Caco-2 (cell line): ENCODE measurements around the gene SLC35D2. TPM values are rescaled to one million over a fixed set of nuclear protein-coding genes. Genes with fewer than 3 reads are reported as not detected.
"Not testable (repeated sequence)": the region's sequence is repeated elsewhere in the genome, so short reads cannot be mapped to it uniquely, and the experiment has no call there.

Source experiments
- BruUV-seq: library from RNA; stranded (reverse); fragments of 400-500 nt; replicated peaks from 2 replicates; lab custom pipeline; 2021; lab: Mats Ljungman, UMichigan
- CTCF ChIA-PET: fragments of 300-600 bp; sonication (Branson Sonifier 250); formaldehyde crosslinking; loops from one replicate; lab custom pipeline; 2022; ENCODE audit warnings: antibody characterized with exemption; lab: Charles Lee
- POLR2A ChIA-PET: fragments of 300-600 bp; sonication (Branson Sonifier 250); formaldehyde crosslinking; loops from one replicate; lab custom pipeline; 2022; ENCODE audit warnings: antibody characterized with exemption; lab: Charles Lee
- DNase-seq, 2 experiments: peaks; one replicate each; pipeline versions ENCODE4 v3.0.0 to v3.0.0-alpha.2; 2020 to 2022
- H3K27me3 ChIP-seq: replicated peaks from 2 replicates; pipeline ENCODE4 v1.6.0; 2011; ENCODE audit warnings: low read length; ENCODE audit not compliant: control insufficient read depth, insufficient read depth
- H3K36me3 ChIP-seq: 2 replicates; pipeline ENCODE4 v1.5.1; 2011; ENCODE audit warnings: low read length; ENCODE audit not compliant: control insufficient read depth, insufficient read depth
- H3K4me1 ChIP-seq: fragments of 250-450 bp; sonication (Bioruptor Pico); 2 replicates; pipeline ENCODE4 v1.5.1; 2020; ENCODE audit warnings: mild to moderate bottlenecking
- H3K4me3 ChIP-seq: 2 replicates; pipeline ENCODE4 v1.5.1; 2011; ENCODE audit warnings: low read depth, mild to moderate bottlenecking, control low read depth, low read length
- H3K9me3 ChIP-seq: fragments of 250-450 bp; sonication (Bioruptor Pico); 2 replicates; pipeline ENCODE4 v1.5.1; 2020; ENCODE audit warnings: mild to moderate bottlenecking, moderate library complexity
- H3K27ac Mint-ChIP-seq: one replicate; pipeline ENCODE4 v1.8.0; 2022; ENCODE audit warnings: mixed read lengths; ENCODE audit not compliant: unreplicated experiment
- H3K27me3 Mint-ChIP-seq: one replicate; pipeline ENCODE4 v1.8.0; 2022; ENCODE audit warnings: mixed read lengths; ENCODE audit not compliant: insufficient read depth, unreplicated experiment
- H3K36me3 Mint-ChIP-seq: one replicate; pipeline ENCODE4 v1.8.0; 2022; ENCODE audit warnings: mild to moderate bottlenecking, mixed read lengths; ENCODE audit not compliant: insufficient read depth, unreplicated experiment
- H3K4me1 Mint-ChIP-seq: one replicate; pipeline ENCODE4 v1.8.0; 2022; ENCODE audit warnings: low read depth, mixed read lengths; ENCODE audit not compliant: unreplicated experiment
- H3K4me3 Mint-ChIP-seq: one replicate; pipeline ENCODE4 v1.8.0; 2022; ENCODE audit warnings: mild to moderate bottlenecking, moderate library complexity, mixed read lengths; ENCODE audit not compliant: unreplicated experiment
- H3K9me3 Mint-ChIP-seq: one replicate; pipeline ENCODE4 v1.8.0; 2022; ENCODE audit warnings: mixed read lengths; ENCODE audit not compliant: unreplicated experiment
- intact Hi-C: fragments of 100-400 bp; cut with micrococcal nuclease; formaldehyde crosslinking; loops from one replicate; pipeline ENCODE4 v1.10.0; 2022; ENCODE audit not compliant: unreplicated experiment
- total RNA-seq: library from RNA; stranded (reverse); gene quantifications from 2 replicates; pipeline ENCODE4 v1.2.3, GENCODE V29; 2022
- TF ChIP-seq, protein P1 (sequence below), 2 experiments: fragments of 200-600 bp in 1 of 2; IDR thresholded peaks; 1 replicate in 1 of 2; 2 replicates in 1 of 2; pipeline versions ENCODE4 v1.5.1 to v1.8.0; 2011 to 2022; ENCODE audit warnings: antibody characterized with exemption in 1 of 2, control low read depth in 1 of 2, inconsistent platforms in 1 of 2, low read depth in 1 of 2, low read length in 1 of 2, mild to moderate bottlenecking in 1 of 2, moderate library complexity in 1 of 2; ENCODE audit not compliant: insufficient read depth in 1 of 2, severe bottlenecking in 1 of 2, unreplicated experiment in 1 of 2

SLC35D2 gene
- total RNA-seq, 1 experiment from 2014 or later: 81.0 TPM

DNA sequence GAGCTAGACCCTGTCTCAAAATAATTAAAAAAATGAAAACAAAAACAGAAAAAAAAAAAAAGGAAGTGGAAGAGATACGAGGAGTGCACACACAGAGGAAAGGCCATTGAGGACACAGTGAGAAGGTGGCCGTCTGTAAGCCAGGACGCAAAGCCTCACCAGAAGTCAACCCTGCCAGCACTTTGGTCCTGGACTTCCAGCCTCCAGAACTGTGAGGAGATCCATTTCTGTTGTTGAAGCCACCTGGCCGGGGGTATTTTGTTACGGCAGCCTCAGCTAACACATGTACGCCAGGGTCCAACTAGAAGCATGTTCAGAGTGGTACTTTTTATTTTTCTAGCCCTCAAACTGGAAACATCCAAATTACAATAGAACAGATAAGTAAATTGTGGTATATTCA, 21.8 kb downstream of the SLC35D2 start:
- Histone ChIP-seq H3K27me3 (no peaks in the 10 kb centered on the region), H3K4me3 (no peak overlapping the region), H3K9me3 (no peaks in the 10 kb centered on the region), H3K36me3 (no peaks in the 10 kb centered on the region; the same call in 1 of the 2 replicates), H3K4me1 (0 out of 2 replicates have a peak, but pooled peaks cover 5% of the 10 kb centered on the region)
- peaks cover 76% of the 10 kb centered on the region for H3K36me3 Mint-ChIP-seq
- no peak overlapping the region for H3K27ac Mint-ChIP-seq
- intact Hi-C loops: no loop called here
- CTCF ChIA-PET: no interaction called here
- no peaks in the 10 kb centered on the region for H3K9me3 Mint-ChIP-seq
- no TSS peak for BruUV-seq
- POLR2A ChIA-PET: no interaction called here
- no peaks in the 10 kb centered on the region for H3K4me1 Mint-ChIP-seq
- no peaks in the 10 kb centered on the region for H3K27me3 Mint-ChIP-seq
- DNase-seq: no peak
- no peak overlapping the region for H3K4me3 Mint-ChIP-seq
- TF ChIP-seq, protein P1, sequence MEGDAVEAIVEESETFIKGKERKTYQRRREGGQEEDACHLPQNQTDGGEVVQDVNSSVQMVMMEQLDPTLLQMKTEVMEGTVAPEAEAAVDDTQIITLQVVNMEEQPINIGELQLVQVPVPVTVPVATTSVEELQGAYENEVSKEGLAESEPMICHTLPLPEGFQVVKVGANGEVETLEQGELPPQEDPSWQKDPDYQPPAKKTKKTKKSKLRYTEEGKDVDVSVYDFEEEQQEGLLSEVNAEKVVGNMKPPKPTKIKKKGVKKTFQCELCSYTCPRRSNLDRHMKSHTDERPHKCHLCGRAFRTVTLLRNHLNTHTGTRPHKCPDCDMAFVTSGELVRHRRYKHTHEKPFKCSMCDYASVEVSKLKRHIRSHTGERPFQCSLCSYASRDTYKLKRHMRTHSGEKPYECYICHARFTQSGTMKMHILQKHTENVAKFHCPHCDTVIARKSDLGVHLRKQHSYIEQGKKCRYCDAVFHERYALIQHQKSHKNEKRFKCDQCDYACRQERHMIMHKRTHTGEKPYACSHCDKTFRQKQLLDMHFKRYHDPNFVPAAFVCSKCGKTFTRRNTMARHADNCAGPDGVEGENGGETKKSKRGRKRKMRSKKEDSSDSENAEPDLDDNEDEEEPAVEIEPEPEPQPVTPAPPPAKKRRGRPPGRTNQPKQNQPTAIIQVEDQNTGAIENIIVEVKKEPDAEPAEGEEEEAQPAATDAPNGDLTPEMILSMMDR (IDR thresholded peaks at IDR 0.05; ENCODE audit: insufficient read depth in 1 of 2, low read depth in 1 of 2, low read length in 1 of 2, severe bottlenecking in 1 of 2, unreplicated experiment in 1 of 2): no peak

DNA sequence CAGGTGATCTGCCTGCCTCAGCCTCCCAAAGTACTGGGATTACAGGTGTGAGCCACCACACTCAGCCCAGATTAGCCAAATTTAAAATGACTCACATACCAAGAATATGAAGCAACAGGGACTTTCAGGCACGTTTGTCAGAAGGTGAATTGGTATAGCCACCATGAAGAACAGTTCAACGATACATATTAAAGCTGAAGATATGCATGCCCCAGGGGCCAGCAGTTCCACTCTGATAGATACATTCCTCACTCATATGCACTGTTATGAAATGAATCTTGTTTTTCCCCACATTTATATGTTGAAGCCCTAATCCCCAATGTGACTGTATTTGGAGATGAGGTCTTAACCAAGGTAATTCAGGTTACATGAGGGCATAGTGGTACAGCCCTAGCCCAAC, 22.5 kb downstream of the SLC35D2 start:
- CTCF ChIA-PET: no interaction called here
- no TSS peak for BruUV-seq
- intact Hi-C loops: no loop called here
- H3K9me3 Mint-ChIP-seq: no peaks in the 10 kb centered on the region
- H3K36me3 Mint-ChIP-seq: peaks cover 82% of the 10 kb centered on the region
- no peak for DNase-seq
- Histone ChIP-seq H3K4me3 (no peak overlapping the region), H3K36me3 (peaks cover 1% of the 10 kb centered on the region; the same call in 1 of the 2 replicates), H3K4me1 (no peaks in the 10 kb centered on the region), H3K27me3 (no peaks in the 10 kb centered on the region), H3K9me3 (no peaks in the 10 kb centered on the region)
- H3K27ac Mint-ChIP-seq: no peak overlapping the region
- POLR2A ChIA-PET: no interaction called here
- H3K27me3 Mint-ChIP-seq: no peaks in the 10 kb centered on the region
- TF ChIP-seq, protein P1 (IDR thresholded peaks at IDR 0.05; ENCODE audit: insufficient read depth in 1 of 2, low read depth in 1 of 2, low read length in 1 of 2, severe bottlenecking in 1 of 2, unreplicated experiment in 1 of 2): no peak
- H3K4me3 Mint-ChIP-seq: no peak overlapping the region
- H3K4me1 Mint-ChIP-seq: no peaks in the 10 kb centered on the region

DNA sequence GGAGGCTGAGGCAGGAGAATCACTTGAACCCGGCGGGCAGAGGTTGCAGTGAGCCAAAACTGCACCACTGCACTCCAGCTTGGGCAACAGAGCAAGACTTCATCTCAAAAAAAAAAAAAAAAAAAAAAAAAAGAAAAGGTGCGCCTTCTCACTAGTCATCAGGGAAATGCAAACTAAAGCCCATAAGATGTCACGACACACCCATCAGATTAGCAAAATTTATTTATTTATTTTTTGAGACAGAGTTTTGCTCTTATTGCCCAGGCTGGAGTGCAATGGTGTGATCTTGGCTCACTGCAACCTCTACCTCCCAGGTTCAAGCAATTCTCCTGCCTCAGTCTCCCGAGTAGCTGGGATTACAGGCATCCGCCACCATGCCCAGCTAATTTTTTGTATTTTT, 23.0 kb downstream of the SLC35D2 start:
- BruUV-seq, H3K4me1 Mint-ChIP-seq, DNase-seq, H3K27ac Mint-ChIP-seq, H3K4me1 ChIP-seq, H3K36me3 ChIP-seq, H3K9me3 ChIP-seq, H3K27me3 ChIP-seq, intact Hi-C loops, H3K4me3 Mint-ChIP-seq, H3K27me3 Mint-ChIP-seq, CTCF ChIA-PET, H3K9me3 Mint-ChIP-seq, POLR2A ChIA-PET, H3K4me3 ChIP-seq: not testable (repeated sequence)
- peaks cover 86% of the 10 kb centered on the region for H3K36me3 Mint-ChIP-seq

DNA sequence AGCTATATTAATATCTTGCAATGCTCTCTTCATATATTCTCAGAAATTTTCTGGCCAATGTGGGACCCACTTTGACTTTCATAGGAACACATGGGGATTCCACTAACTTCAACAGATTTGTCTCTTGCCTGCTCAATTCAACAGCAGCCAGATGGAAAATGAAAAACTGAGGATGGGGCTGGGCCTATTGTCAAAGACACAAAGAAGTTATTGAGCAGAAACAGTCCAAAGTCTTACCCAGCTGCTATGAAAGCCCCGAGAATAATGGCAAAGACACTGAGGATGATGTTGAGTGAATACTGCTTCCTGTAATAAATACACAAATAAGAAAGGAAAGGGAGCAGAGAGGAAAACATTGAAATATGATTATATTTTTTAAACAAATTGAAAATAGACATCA, 32.6 kb downstream of the SLC35D2 start:
- TF ChIP-seq, protein P1 (IDR thresholded peaks at IDR 0.05; ENCODE audit: insufficient read depth in 1 of 2, low read depth in 1 of 2, low read length in 1 of 2, severe bottlenecking in 1 of 2, unreplicated experiment in 1 of 2): no peak
- no peak overlapping the region for H3K4me3 ChIP-seq
- H3K4me1 Mint-ChIP-seq: no peaks in the 10 kb centered on the region
- H3K36me3 ChIP-seq: peaks cover 3% of the 10 kb centered on the region; the same call in 1 of the 2 replicates
- H3K4me1 ChIP-seq: peaks cover 3% of the 10 kb centered on the region; the same call in 1 of the 2 replicates
- H3K4me3 Mint-ChIP-seq: no peak overlapping the region
- ChIA-PET CTCF (no interaction called here), POLR2A (no interaction called here)
- H3K27me3 ChIP-seq: no peaks in the 10 kb centered on the region
- peaks cover 44% of the 10 kb centered on the region for H3K36me3 Mint-ChIP-seq
- H3K27ac Mint-ChIP-seq: no peak overlapping the region
- BruUV-seq: no TSS peak
- no peaks in the 10 kb centered on the region for H3K27me3 Mint-ChIP-seq
- H3K9me3 Mint-ChIP-seq: no peaks in the 10 kb centered on the region
- H3K9me3 ChIP-seq: no peaks in the 10 kb centered on the region
- no peak for DNase-seq
- intact Hi-C loops: no loop called here
